GM18861 (cell line): ENCODE results near the gene IKBIP.
"Not testable (repeated sequence)": the region's sequence is repeated elsewhere in the genome, so short reads cannot be mapped to it uniquely, and the experiment has no call there.

Experiments used
- ATAC-seq: cut with Tn5 transposase; IDR thresholded peaks from one replicate; pipeline ENCODE4 v1.9.1; 2021; ENCODE audit not compliant: unreplicated experiment

IKBIP gene

DNA sequence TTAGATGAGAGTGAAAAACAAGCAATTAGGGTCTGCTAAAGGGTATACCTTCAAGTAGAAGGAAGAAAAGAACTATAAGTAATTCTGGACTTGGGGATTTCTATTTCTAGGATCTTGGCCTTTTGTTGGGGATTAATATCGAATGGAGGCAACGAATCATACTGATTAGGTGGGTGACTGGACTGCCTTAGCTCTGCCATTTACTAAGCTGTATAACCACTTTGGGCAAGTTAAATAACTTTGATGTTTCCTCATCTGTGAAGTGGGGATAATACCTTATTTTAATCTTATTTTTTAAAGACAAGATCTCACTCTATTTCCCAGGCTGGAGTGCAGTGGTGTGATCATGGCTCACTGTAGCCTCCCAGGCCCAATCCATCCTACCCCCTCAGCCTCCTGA, 6.6 kb downstream of the IKBIP start:
- ATAC-seq: no peak

DNA sequence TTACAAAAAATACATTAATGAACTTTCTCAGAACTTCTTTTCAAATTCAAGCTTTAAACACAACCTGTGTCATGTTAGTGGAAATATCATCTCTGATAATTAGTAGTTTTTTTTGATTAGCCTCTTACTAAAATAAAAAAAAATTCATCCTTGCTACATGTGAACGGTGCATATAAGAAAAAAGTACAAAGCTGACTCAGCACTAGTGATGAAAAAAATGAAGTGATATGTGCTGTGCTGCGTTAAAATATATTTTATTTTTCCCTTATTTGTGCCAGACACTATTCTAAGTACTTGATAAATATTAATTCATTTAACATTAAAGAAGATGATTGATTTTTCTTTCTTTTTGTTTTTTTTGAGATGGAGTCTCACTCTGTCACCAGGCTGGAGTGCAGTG, 7.5 kb downstream of the IKBIP start:
- no peak for ATAC-seq

DNA sequence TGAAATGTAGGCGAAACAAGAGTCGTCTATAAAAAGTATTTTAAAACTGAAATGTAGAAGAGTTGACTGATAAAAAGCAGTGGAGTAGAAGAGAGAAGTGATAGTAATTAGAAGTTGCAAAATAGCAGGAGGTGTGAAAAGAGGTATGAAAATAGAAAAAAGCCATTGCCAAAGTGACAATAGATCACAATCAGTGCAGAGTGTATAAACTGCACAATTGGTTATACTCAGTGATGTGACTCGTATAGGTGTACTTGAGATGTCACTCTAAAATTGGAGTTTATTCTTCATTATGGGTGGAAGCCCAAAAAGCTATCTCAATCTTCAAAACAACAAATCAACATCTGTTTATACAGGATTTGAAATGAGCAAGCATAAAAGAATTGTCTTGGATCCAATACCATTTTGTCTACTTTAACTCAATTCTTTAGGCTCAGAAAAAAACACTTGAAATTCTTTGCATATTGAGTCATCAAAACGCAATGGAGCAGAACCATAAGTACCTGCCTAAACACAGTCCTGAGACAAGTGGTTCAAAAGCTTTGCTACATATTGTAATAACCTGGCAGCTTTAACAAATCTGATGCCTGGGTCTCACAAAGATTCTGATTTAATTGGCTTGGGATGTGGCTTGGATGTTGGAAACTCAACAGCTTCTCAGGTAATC, 8.8 kb downstream of the IKBIP start:
- ATAC-seq: peak; percentile 96

DNA sequence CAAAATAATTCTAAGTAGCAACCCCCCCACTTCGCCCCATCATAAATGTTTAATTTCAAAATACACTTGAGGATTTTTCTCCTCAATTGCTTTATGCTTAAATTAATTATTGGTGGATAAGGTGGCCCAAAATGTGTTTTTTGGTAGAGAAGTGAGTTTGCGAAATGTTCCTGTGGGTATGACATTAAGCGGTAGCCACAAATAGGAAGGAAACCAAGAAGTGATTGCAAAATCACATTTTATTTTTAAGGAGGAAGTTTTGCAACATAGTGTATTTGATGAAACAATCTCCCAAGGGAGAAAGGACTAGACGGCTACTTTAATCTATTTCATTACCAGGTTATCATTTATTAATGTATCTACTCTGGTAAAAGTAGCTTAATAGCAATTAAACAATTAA, 25.6 kb downstream of the IKBIP start:
- no peak for ATAC-seq

DNA sequence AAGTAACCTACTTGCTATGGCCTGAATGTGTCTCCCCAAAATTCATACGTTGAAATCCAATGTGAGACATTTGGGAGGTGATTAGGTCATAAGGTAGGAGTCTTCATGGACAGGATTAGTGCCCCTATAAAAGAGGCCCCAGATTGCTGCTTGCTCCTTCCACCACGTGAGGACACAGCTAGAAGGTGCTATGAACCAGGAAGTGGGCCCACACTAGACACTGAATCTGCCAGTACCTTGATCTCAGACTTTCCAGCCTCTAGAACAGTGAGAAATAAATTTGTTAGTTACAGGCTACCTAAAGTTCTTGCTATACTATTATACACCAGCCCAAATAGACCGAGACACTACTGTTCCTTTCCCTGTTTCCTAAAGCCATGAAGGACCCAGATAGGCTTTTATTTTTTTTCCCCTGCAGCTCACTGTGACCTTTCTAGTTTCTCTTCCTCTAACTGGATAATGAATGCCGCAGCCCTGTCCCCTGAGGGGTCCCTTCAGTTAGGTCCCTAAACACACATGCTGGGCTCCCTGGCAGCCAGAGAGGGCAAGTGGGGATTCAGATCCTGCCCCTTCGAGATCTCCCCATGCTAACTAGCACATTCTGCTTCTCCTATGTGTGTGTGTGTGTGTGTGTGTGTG, 31.8 kb downstream of the IKBIP start:
- ATAC-seq: peak; percentile 91

DNA sequence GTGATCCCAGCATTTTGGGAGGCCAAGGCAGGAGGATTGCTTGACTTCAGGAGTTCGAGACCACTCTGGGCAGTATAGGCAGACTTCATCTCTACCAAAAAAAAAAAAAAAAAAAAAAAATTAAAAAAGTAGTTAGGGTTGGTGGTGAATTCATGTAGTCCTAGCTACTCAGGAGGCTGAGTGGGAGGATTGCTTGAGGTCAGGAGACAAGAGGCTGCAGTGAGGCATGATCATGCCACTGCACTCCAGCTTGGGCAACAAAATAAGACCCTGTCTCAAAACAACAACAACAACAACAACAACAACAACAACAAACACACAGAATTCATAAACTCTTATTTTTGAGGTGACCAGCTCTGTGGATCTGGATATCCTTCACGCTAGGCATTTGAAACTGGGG, 34.0 kb downstream of the IKBIP start:
- ATAC-seq: no peak

DNA sequence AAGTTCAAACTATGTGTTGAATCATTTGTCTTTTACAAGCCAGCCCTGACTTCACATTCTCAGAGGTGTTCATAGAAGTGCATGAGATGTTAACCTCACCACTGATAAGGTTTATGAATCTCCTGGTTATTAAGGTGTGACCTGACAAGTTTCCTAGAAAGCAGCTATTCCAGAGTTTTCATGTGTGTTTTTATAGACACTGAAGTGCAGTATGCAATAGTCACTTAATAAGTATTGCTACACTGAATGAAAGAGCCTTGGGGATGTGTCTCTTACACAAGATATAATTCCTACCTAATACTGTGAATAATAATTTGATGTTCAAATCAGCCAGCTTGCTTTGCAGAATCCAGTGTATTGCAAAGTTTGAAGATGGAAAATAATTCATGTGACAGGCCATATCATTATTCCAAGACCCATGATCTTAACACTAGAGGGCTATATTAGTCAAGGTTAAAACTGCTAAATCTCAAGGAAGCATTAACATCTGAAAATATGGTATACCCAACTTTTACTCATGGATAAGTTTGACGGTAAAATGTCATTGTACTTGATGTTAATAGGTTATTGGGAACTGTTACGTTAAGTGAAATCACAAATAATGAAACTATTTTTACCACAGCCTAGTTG, 38.1 kb downstream of the IKBIP start:
- no peak for ATAC-seq

GRCh38 chr12:98601924-98602323, 42.7 kb downstream of the IKBIP start:
- ATAC-seq: no peak

- not testable (repeated sequence) for ATAC-seq
Observed at GRCh38 chr12:98597313-98597712, 47.3 kb downstream of the IKBIP start.

DNA sequence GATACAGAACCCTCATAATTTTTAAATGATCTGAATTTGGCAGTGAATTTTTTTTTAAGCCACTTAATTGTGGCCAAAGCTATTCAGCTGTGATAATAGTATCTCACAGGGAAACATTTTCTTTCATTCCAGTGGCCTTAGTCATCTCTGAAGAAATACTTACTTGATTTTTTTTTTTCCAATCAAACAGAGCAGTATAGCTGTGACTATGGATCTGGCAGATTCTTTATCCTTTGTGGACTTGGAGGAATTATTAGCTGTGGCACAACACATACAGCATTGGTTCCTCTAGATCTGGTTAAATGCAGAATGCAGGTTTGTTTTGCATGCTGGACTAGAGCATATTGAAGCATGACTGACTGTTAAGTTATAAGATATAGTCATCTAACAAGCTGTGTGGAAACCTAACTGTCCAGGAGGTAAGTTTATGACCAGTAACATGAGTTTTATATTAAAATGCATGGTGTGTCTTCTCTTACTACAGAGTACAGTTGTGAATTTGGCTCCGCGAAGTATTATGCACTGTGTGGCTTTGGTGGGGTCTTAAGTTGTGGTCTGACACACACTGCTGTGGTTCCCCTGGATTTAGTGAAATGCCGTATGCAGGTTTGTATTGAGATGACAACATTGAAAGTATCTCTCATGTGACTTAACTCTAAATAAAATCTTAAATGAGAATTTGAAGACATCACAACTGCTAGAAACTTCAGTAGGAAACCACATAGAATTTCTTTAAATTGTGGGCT, 49.2 kb downstream of the IKBIP start:
- ATAC-seq: no peak

DNA sequence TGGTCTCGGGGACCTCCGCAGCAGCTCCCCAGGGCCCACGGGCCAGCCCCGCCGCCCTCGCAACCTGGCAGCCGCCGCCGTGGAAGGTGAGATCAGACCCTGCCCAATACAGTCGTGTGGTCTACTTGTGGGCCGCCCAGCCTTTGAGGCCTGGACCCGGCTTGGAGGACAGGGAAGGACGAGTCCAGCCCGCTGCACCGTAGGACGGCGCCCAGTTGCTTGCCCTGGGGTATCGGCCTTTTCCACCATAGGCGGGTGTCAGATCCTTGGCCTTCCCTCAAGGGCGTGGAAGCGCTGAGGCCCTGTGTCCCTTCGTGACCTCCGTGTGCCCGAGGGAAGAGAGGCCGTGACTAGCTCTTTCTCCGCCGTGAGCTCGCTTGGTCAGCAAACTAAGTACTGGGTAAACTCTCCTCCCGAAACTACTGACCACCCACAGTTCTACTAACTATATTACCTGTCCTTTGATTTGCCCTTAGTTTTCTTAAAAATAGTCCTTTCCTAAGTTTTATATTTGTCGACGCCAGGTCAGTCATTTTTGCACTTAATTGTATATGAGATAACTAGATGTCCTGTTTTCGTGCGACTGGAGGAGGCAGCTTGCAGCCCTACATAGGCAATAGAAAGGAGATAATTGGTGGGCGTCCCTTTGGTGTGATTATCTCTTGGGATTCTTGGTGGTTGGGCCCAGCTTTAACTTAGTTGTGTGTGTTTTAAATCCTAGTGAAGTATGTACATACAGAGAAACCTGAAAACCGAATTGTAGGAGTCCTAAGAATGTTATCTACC, 50.3 kb downstream of the IKBIP start:
- no peak for ATAC-seq

DNA sequence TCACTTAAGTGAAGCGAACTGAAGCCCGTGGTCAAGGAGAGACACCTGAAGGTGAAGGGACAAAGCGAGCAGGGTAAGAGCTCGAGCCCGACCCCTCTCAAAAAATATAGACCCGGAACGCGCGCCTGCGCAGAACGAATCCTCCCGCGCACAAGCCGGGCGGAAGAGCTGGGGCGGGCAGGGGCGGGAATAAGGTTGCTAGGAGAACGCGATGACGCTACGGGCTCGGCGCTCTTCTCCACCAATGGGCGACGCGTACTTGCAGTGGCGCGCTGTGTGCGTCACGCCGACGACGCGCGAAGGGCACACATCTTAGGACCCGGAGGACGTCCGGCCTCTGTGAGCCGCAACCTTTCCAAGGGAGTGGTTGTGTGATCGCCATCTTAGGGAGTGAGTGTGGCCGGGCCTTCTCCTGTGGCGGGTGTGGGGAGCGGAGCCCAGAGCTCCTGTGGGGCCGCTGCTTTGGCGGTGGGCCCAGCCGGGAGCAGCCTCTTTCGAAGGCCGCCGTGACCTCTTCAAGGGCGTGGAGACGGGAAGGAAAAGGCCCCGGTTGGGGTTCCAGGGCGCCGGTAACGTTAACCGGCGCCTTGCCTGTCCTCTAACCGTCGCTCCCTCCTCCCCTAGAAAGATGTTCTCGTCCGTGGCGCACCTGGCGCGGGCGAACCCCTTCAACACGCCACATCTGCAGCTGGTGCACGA, 51.1 kb downstream of the IKBIP start, which contains the start of gene SLC25A3:
Gene SLC25A3 (plus strand): TSS at position 336 of the 699 bp plus-strand sequence. CDS start 293 bp downstream, at position 629.
- peak; percentile 99 for ATAC-seq

DNA sequence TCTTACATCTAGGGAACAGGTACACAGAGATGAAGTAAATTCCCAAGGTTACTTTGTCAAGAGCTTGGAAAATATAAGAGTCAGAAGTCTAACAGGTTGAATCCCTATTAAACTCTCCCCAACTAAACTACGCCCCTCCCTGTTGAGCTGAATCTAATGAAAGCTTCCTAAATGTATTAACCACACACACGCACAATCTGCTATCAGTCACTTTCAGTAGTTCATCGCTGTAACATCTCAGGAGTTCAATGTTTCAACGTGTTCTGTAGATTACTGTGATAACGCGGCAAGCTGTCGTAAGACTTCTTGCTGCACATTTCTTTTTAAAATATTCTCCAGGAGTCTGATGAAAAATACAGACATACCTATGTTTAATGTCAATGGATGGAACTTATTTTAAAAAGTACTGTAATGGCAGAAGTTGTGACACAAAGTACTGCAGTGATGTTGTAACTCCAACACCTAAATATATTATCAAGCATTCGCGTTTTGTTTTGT, 51.7 kb downstream of the IKBIP start:
- no peak for ATAC-seq

DNA sequence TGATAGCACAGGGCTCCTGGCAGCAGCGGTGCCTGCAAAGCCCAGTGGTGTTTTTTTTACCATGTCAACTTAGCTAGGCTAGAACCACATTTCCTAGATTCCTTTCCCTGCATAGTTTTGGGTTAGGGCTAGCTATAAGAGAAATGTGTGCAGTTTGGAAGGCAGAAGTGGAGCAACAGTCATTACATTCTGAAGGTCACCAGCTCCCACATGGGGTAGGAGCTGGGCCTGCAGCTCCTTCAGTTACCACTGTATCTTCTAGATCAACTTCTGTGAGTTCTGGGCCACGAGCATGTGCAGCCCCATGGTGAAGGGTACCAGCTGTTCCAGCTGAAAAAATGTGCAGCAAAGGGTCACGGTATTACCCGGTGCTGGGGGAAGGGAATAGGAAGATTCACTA, 53.4 kb downstream of the IKBIP start:
- no peak for ATAC-seq

GRCh38 chr12:98587084-98587483, 57.5 kb downstream of the IKBIP start:
- no peak for ATAC-seq

DNA sequence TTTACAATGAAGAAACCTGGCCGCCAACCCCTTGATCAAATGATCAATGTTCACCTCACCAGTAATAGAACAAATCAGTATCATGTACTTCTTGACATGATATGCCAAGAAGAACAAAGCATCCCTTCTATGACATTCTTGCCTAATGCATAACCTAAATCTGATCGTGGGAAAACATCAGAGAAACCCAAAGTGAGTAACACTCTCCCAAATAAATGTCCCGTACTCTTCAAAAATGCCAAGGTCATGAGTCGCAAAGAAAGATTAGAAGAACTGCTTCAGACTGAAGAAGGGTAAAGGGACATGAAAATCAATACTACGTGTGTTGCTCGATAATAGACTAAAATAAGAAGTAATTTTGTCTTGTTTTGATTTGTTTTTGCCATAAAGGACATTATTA, 62.5 kb downstream of the IKBIP start:
- ATAC-seq: no peak

- ATAC-seq: no peak
Observed at GRCh38 chr12:98581101-98581500, 63.5 kb downstream of the IKBIP start.

GRCh38 chr12:98580695-98581094, 63.9 kb downstream of the IKBIP start:
- ATAC-seq: no peak

DNA sequence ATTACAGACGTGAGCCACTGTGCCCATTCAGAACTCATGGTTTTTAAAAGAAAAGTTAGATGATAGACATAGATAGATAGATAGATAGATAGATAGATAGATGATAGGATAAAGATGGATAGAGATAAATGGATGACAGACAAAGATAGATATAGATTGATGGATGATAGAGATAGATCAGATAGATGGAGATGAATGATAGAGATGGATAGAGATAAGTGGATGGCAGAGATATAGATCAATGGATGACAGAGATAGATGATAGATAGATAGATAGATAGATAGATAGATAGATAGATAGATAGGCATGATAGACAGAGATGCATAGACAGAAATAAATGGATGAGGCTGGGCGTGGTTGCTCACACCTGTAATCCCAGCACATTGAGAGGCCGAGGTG, 64.8 kb downstream of the IKBIP start:
- no peak for ATAC-seq

DNA sequence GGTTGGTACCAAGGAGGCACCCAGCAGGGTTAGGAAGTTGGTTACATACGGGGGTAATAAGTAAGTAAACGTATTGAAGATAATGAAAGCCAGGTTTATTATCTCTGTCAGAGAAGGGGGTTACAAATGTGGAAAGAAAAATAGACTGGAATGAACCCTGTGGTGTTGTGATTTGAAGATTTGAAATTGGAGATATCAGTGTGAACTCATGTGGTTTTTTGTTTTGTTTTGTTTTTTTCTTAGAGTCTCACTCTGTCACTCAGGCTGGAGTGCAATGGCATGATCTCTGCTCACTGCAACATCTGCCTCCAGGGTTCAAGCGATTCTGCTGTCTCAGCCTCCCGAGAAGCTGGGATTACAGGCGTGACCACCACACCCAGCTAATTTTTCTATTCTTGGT, 65.2 kb downstream of the IKBIP start:
- no peak for ATAC-seq
